Astrocyte (in vitro differentiated cells and primary cell): ENCODE measurements around the gene LGALS1.

Experiments used
- EZH2 ChIP-seq: IDR thresholded peaks from 2 replicates; pipeline ENCODE4 v1.6.1; 2012; ENCODE audit warnings: mild to moderate bottlenecking, low read length, inconsistent platforms; ENCODE audit not compliant: insufficient read depth
- TF ChIP-seq, protein P1 (sequence below): IDR thresholded peaks from 2 replicates; pipeline ENCODE4 v1.5.1; 2011; ENCODE audit warnings: low read depth, mild to moderate bottlenecking, inconsistent platforms, low read length, moderate library complexity; ENCODE audit not compliant: insufficient read depth

DNA sequence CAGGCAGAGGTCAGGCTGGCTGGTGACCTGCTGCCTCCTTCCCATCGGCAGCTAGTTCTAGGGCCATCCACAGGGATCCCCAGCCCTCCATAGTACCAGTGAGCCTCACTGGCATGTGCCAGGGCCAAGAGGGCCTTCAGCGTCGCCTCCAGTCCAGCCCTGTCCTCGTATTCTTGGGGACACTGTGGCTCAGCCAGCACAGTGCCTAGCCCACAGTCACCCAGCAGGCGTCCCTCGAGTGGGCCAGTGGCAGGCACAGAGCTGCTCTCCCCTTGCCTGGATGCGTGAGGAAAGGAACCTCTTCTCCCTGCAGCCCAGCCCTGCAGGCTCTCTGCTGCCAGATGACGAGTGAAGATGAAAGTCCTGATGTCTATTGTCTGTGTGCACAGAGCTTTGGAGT, 46.6 kb upstream of the LGALS1 start:
- TF ChIP-seq, protein P1, sequence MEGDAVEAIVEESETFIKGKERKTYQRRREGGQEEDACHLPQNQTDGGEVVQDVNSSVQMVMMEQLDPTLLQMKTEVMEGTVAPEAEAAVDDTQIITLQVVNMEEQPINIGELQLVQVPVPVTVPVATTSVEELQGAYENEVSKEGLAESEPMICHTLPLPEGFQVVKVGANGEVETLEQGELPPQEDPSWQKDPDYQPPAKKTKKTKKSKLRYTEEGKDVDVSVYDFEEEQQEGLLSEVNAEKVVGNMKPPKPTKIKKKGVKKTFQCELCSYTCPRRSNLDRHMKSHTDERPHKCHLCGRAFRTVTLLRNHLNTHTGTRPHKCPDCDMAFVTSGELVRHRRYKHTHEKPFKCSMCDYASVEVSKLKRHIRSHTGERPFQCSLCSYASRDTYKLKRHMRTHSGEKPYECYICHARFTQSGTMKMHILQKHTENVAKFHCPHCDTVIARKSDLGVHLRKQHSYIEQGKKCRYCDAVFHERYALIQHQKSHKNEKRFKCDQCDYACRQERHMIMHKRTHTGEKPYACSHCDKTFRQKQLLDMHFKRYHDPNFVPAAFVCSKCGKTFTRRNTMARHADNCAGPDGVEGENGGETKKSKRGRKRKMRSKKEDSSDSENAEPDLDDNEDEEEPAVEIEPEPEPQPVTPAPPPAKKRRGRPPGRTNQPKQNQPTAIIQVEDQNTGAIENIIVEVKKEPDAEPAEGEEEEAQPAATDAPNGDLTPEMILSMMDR, result no peak
- TF ChIP-seq EZH2, result no peak
